ENCODE results near the gene SH3BGRL2.
"Not testable (repeated sequence)": the region's sequence is repeated elsewhere in the genome, so short reads cannot be mapped to it uniquely, and the experiment has no call there.

The SH3BGRL2 gene

GRCh38 chr6:79614326-79615305 is 16.5 kb upstream of the SH3BGRL2 start:
- DNase-seq, result no peak

- DNase-seq, result no peak
These were observed 13.6 kb upstream of the SH3BGRL2 start for GRCh38 chr6:79617518-79617941.

- not testable (repeated sequence) for DNase-seq
These were observed 12.7 kb upstream of the SH3BGRL2 start for GRCh38 chr6:79618425-79618824.

GRCh38 chr6:79621579-79621978 is 9.6 kb upstream of the SH3BGRL2 start:
- DNase-seq, result no peak

- no peak for DNase-seq
These were observed 8.8 kb upstream of the SH3BGRL2 start for GRCh38 chr6:79622364-79622763.

- no peak for DNase-seq
These were observed 8.0 kb upstream of the SH3BGRL2 start for GRCh38 chr6:79623106-79623505.

GRCh38 chr6:79625746-79626145 is 5.4 kb upstream of the SH3BGRL2 start:
- DNase-seq, result no peak

- no peak for DNase-seq
These were observed 4.3 kb upstream of the SH3BGRL2 start for GRCh38 chr6:79626811-79627210.

- DNase-seq, result no peak
These were observed 3.7 kb upstream of the SH3BGRL2 start for GRCh38 chr6:79627422-79627821.

GRCh38 chr6:79628466-79629288 is 2.5 kb upstream of the SH3BGRL2 start:
- no peak for DNase-seq

GRCh38 chr6:79630380-79630882 is 698 bp upstream of the SH3BGRL2 start:
- no peak for DNase-seq

- no peak for DNase-seq
These were observed 604 bp downstream of the SH3BGRL2 start for GRCh38 chr6:79631693-79632172.

GRCh38 chr6:79632580-79632979 is 1.5 kb downstream of the SH3BGRL2 start:
- DNase-seq, result no peak

GRCh38 chr6:79634491-79635231 is 3.5 kb downstream of the SH3BGRL2 start:
- no peak for DNase-seq

GRCh38 chr6:79635232-79635543 is 4.1 kb downstream of the SH3BGRL2 start:
- DNase-seq, result no peak

- no peak for DNase-seq
These were observed 5.5 kb downstream of the SH3BGRL2 start for GRCh38 chr6:79636673-79637072.

GRCh38 chr6:79640146-79641111 is 9.3 kb downstream of the SH3BGRL2 start:
- DNase-seq, result no peak

- no peak for DNase-seq
These were observed 14.9 kb downstream of the SH3BGRL2 start for GRCh38 chr6:79646006-79646405.

- no peak for DNase-seq
These were observed 15.4 kb downstream of the SH3BGRL2 start for GRCh38 chr6:79646561-79646960.

- DNase-seq, result no peak
These were observed 16.6 kb downstream of the SH3BGRL2 start for GRCh38 chr6:79647741-79648140.

- DNase-seq, result no peak
These were observed 17.2 kb downstream of the SH3BGRL2 start for GRCh38 chr6:79648328-79648727.
